Panc1 (cell line): Measurements from ENCODE around the gene EVI5. TPM values are rescaled to one million over a fixed set of nuclear protein-coding genes. Genes with fewer than 3 reads are reported as not detected.

ENCODE experiments used
- ATAC-seq: fragments of 200-7000 bp; cut with Tn5 transposase; 2 replicates; pipeline ENCODE4 v1.9.1; 2020; ENCODE audit warnings: mild to moderate bottlenecking, moderate library complexity
- BruUV-seq: library from RNA; stranded (reverse); fragments of 400-500 nt; replicated peaks from 2 replicates; lab custom pipeline; 2021; lab: Mats Ljungman, UMichigan
- CTCF ChIA-PET: fragments of 300-600 bp; sonication (Branson Sonifier 250); formaldehyde crosslinking; loops from one replicate; lab custom pipeline; 2022; ENCODE audit warnings: antibody characterized with exemption; lab: Charles Lee
- POLR2A ChIA-PET: fragments of 300-600 bp; sonication (Branson Sonifier 250); formaldehyde crosslinking; loops from one replicate; lab custom pipeline; 2022; ENCODE audit warnings: antibody characterized with exemption; lab: Charles Lee
- DNase-seq: peaks from one replicate; pipeline ENCODE4 v3.0.0-alpha.2; 2010; ENCODE audit warnings: low read depth, low spot score
- H3K27ac ChIP-seq: 2 replicates; pipeline ENCODE4 v1.5.1; 2011; ENCODE audit warnings: mild to moderate bottlenecking, low read length, inconsistent platforms
- H3K27me3 ChIP-seq: fragments of 200-500 bp; sonication (Bioruptor generic); 2 replicates; pipeline ENCODE4 v1.6.0; 2014; ENCODE audit warnings: low read length, inconsistent platforms; ENCODE audit not compliant: control insufficient read depth, insufficient read depth
- H3K36me3 ChIP-seq: fragments of 200-500 bp; sonication (Bioruptor generic); 2 replicates; pipeline ENCODE4 v1.5.1; 2014; ENCODE audit warnings: inconsistent platforms, mild to moderate bottlenecking, low read length, moderate library complexity; ENCODE audit not compliant: control insufficient read depth, insufficient read depth
- H3K4me1 ChIP-seq: 2 replicates; pipeline ENCODE4 v1.5.1; 2011; ENCODE audit warnings: inconsistent platforms, mild to moderate bottlenecking, low read length, moderate library complexity; ENCODE audit not compliant: control insufficient read depth, insufficient read depth
- H3K4me3 ChIP-seq, 2 experiments: 2 replicates each; pipeline ENCODE4 v1.5.1; 2011 to 2012; ENCODE audit warnings: low read depth in 2 of 2, low read length in 2 of 2, mild to moderate bottlenecking in 2 of 2, inconsistent platforms in 1 of 2, moderate library complexity in 1 of 2
- H3K9me3 ChIP-seq: fragments of 200-500 bp; sonication (Bioruptor generic); 2 replicates; pipeline ENCODE4 v1.5.1; 2014; ENCODE audit warnings: low read depth, mild to moderate bottlenecking, inconsistent platforms, low read length, moderate library complexity; ENCODE audit not compliant: control insufficient read depth, insufficient read depth
- CTCF ChIP-seq: fragments of 450-650 bp; IDR thresholded peaks from 2 replicates; pipeline ENCODE4 v1.5.1; 2017; ENCODE audit warnings: mild to moderate bottlenecking
- POLR2AphosphoS5 ChIP-seq: IDR thresholded peaks from 2 replicates; pipeline ENCODE4 v1.6.1; 2012; ENCODE audit warnings: mild to moderate bottlenecking, low read depth, low read length, moderate library complexity
- REST ChIP-seq, 2 experiments: IDR thresholded peaks; 2 replicates each; pipeline ENCODE4 v1.6.1; 2011 to 2012; ENCODE audit warnings: low read depth in 2 of 2, control low read depth in 1 of 2, low read length in 1 of 2, mild to moderate bottlenecking in 1 of 2, moderate library complexity in 1 of 2; ENCODE audit not compliant: insufficient read depth in 1 of 2
- SIN3A ChIP-seq: IDR thresholded peaks from 2 replicates; pipeline ENCODE4 v1.6.1; 2012; ENCODE audit warnings: low read depth, mild to moderate bottlenecking, low read length, moderate library complexity, borderline replicate concordance; ENCODE audit not compliant: insufficient read depth
- TCF7L2 ChIP-seq: IDR thresholded peaks from 2 replicates; pipeline ENCODE4 v1.6.1; 2011; ENCODE audit warnings: mild to moderate bottlenecking, low read depth, low read length, inconsistent platforms
- in situ Hi-C: cut with HindIII; loops from 2 replicates; pipeline ENCODE4 v1.10.0; 2016; ENCODE audit warnings: low sequenced_read_pairs, low pct_unique_long_range_greater_than_20kb
- intact Hi-C: fragments of 100-400 bp; cut with micrococcal nuclease; formaldehyde crosslinking; loops from one replicate; pipeline ENCODE4 v1.10.0; 2022; ENCODE audit not compliant: unreplicated experiment
- total RNA-seq: library from RNA; stranded (reverse); gene quantifications from one replicate; pipeline ENCODE4 v1.2.1, GENCODE V29; 2021; ENCODE audit not compliant: unreplicated experiment

The EVI5 gene
- total RNA-seq, 1 experiment from 2014 or later, result 21.2 TPM

- POLR2A ChIA-PET, result no interaction called here
- no TSS peak for BruUV-seq
- in situ Hi-C loops, result no loop called here
- CTCF ChIA-PET, result no interaction called here
- no peaks in the 10 kb centered on the region for H3K4me1 ChIP-seq
- no peaks in the 10 kb centered on the region for H3K36me3 ChIP-seq
- no peaks in the 10 kb centered on the region for H3K9me3 ChIP-seq
- DNase-seq (no peak), ATAC-seq (no peak)
- no peak for TF ChIP-seq SIN3A
- TF ChIP-seq CTCF, result no peak
- no peak for TF ChIP-seq POLR2AphosphoS5
- TF ChIP-seq TCF7L2, result no peak
- no peak for TF ChIP-seq REST (IDR thresholded peaks at IDR 0.05; ENCODE audit: insufficient read depth in 1 of 2, low read depth in 2 of 2, low read length in 1 of 2)
- H3K4me3 ChIP-seq, result no peak overlapping the region
- H3K27ac ChIP-seq, result no peak overlapping the region
- intact Hi-C loops, result no loop called here
- no peaks in the 10 kb centered on the region for H3K27me3 ChIP-seq
Observed at GRCh38 chr1:92769856-92770255, 15.1 kb downstream of the EVI5 start.

GRCh38 chr1:92768915-92769314, 16.0 kb downstream of the EVI5 start:
- ChIA-PET POLR2A (no interaction called here), CTCF (no interaction called here)
- BruUV-seq, result no TSS peak
- ATAC-seq (no peak), DNase-seq (no peak)
- in situ Hi-C loops, result no loop called here
- no peaks in the 10 kb centered on the region for H3K36me3 ChIP-seq
- no peaks in the 10 kb centered on the region for H3K9me3 ChIP-seq
- H3K4me3 ChIP-seq, result no peak overlapping the region
- no peaks in the 10 kb centered on the region for H3K27me3 ChIP-seq
- intact Hi-C loops, result no loop called here
- no peaks in the 10 kb centered on the region for H3K4me1 ChIP-seq
- TF ChIP-seq REST (IDR thresholded peaks at IDR 0.05; ENCODE audit: insufficient read depth in 1 of 2, low read depth in 2 of 2, low read length in 1 of 2) (no peak), POLR2AphosphoS5 (no peak), SIN3A (no peak), TCF7L2 (no peak), CTCF (no peak)
- no peak overlapping the region for H3K27ac ChIP-seq
